ENCODE results near the gene SMS.
"Not testable (repeated sequence)": the region's sequence is repeated elsewhere in the genome, so short reads cannot be mapped to it uniquely, and the experiment has no call there.

The SMS gene

DNA sequence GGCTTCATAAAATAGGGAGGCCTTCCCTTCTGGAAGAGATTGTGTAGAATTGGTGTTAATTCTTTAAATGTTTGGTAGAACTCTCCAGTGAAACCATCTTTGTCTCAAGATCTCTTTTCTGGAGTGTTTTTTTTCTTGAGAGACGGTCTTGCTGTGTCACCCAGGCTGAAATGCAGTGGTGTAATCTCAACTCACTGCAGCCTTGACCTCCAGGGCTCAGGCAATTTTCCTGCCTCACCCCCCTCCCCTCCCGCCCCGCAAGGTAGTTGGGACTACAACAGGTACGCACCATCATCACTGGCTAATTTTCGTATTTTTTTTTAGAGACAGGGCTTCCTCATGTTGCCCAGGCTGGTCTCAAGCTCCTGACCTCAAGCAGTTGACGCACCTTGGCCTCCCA is 12.1 kb downstream of the SMS start:
- no peak for DNase-seq (ENCODE audit: low spot score)

DNA sequence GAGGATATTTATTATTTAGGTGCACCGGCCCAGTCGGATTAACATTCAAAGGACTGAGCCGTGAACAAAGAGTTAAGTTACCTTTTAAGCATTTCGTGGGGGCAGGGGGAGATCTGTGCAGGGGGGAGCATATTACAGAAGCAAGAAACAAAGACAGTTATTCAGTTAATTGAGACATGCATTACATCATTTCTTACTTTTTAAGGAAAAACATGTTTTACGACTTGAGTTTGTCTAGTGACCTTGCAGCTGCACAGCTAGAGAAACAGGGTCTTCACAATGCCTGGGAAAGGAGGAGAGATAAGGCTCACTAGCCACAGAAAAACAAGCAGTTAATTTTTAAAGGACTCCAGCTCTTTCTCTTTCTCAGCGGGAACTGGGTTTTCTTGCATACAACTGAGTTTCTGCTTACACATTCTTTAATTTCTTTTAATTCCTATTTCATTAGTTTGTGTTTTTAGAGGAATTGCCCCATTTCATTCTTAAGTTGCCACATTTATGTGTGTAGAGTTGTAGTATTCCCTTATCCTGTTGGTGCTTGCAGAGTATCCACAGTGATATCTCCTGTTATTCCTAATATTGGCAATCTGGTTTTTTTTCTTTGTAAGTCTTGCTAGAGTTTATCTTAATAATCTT is 12.8 kb downstream of the SMS start:
- not testable (repeated sequence) for DNase-seq (ENCODE audit: low spot score)

DNA sequence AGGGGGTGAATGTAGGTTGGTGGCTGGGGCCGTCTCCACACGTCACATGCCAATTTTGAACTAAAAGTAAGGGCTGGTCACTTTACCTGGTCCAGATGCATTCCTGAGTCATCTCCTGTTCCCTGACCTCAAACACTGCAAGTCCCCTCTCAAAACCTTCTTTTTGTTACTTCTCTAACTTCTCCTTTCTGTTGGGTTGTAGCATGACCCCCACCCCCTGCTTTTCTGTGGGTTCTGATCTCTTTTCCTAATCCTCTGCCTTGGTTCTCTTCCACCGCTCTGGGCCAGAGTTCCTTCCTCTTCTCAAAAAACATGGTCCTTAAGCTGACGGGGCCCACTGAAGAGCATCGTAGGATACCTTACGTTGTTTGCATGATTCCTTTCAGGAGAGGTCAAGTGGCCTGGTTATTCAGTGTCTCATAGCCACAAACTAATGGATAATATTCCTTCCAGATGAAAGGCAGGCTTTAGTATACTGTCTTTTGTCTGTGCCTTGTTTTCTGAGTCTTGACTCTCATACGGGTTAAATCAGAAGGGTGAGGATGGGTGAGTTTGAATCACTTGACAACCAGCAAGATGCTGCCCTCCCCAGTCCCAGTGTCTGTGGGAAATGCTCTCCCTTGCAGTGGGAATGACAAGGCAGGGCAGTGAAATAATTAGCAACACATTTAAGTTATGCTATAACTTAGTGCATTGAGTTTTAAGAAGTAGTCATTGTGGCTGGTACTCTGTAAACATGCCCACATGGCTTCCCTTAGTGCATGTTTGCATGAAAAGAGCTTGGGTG is 15.1 kb downstream of the SMS start:
- no peak for DNase-seq (ENCODE audit: low spot score)

DNA sequence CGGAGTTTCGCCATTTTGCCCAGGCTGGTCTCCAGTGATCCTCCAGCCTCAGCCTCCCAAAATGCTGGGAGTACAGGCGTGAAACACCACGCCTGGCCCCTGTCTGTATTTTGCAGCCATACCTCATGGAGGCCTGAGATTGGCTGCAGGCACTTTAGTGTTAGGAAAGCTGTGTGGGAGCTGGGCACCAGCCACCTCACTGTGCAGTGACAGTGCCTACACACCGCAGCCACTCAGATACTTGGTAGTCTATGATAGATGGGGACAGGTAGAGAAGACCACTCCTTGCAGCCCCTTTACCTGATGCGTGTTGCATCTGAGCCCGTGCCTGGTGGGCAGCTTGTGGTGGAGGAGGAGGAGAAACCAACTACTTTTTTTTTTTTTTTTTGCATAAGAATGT is 16.3 kb downstream of the SMS start:
- DNase-seq (ENCODE audit: low spot score): no peak

DNA sequence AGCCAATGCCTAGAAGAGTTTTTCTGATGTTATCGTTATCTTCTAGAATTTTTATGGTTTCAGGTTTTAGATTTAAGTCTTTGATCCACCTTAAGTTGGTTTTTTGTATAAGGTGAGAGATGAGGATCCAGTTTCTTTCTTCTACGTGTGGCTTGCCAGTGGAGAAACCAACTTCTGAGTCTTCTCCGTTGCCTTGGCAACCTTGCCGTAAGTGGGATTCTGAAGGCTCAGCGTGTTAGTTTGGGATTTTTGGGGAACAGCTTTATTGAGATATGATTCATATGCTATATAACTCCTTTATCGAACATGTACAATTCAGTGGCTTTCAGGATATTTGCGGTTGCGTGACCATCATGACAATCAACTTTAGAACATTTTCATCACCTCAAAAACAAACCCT is 17.7 kb downstream of the SMS start:
- DNase-seq (ENCODE audit: low spot score): no peak

DNA sequence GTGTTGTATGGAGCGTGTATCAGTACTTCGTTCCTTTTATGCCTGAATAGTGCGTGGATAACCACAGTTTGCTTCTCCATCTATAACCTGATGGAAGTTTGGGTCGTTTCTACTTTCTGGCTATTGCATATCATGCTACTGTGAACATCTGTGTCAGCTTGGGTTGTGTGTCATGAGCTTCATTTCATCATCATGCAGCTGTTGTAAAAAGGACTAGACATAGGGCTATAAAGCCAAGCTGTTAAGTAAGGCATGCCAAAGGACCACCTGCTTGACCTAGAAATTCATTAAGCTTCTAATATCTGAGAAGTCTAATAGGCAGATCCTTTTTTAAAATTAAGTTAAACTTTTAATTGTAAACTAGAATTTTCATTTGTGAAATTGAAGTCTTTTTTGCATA is 18.4 kb downstream of the SMS start:
- DNase-seq (ENCODE audit: low spot score): no peak

DNA sequence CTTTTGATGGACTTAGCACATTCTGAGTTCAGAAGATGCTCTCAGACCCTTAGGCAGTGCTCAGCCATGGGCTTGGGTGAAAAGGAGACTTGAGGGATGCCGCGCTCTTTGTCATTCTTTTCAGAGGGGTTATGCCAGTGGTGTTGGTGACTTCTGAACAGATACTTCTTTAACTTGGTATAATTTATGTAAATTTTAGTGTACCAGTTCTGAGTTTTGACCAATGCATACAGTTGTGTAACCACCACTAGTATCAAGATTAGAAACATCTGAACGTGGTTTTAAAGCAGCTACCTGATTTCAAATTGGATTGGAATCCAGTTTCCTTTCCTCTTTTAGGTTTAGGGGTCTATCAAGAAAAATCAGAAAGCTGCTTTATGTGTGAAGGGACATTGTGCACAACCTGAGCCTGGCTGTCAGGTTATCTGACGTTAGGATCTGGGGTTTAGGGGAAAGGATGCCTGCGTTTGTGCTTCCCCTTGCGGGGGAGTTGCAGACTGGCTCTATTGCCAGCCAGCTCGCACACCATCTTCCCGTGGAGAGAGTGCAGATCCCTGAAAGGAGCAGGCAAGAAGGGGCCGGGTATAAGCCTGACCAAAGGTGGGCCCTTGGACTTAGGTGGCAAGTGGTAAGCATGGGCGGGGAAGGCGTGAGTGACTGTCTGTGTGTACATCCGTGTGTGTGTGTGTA is 19.0 kb downstream of the SMS start:
- DNase-seq (ENCODE audit: low spot score): no peak

DNA sequence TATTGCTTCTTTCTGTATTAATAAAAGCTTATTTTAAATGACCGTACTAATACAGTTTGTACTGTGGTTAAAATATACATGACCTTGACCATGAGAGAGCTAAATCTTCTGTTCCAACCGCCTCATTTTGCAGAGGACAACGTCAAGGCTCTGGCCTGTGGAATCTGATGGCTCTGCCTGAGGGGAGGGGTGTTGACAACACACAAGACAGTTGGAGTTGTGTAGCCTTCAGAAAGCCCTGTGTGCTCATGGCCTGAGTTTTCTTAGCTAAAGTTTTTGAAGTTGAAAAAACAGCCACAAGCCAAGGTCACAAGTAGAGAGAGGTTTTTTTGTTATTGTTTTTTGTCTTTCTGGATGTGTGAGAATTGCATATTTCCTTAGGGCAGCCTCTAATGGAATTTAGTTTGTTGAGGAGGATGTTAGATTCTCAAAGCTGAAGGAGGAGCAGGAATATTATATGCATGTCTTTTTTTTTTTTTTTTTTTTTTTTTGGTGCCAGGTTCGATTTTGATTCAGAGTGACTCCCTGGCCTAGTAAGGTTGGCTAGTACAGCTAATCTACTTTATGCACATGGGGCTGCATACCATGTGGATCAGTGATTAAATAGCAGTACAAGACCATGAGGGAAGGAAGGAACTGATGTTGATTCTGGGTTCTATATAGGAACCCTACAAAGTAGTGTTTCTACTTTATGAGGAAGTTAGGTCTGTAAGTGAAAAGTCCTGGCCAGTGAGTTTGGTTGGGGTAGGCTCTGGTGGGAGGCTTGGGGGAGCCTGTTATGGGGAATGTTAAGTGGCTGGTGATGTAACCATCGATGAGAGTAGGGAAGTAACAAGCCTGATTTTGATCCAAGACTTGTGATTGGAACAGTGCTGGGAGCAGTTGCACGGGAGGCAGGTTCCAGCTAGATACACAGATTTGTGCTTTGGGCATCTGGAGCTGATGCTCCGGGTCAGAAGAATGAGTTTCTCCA is 20.3 kb downstream of the SMS start:
- no peak for DNase-seq (ENCODE audit: low spot score)

DNA sequence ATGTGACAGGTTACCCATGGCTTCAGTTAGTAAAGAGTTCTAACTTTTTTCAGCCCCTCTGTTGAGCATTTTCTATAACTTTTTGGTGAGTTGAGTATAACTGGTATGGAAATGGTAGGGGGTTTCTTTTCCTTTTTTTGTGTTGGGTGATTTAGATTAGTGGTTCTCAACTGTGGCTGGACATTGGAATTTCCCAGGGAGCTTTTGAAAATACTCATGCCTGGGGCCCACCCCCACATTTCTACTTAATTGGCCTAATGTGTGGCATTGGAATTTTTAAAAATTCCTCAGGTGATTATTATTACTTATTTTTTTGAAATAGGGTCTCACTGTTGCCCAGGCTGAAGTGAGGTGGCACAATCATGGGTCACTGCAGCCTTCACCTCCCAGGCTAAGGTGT is 21.9 kb downstream of the SMS start:
- no peak for DNase-seq (ENCODE audit: low spot score)

DNA sequence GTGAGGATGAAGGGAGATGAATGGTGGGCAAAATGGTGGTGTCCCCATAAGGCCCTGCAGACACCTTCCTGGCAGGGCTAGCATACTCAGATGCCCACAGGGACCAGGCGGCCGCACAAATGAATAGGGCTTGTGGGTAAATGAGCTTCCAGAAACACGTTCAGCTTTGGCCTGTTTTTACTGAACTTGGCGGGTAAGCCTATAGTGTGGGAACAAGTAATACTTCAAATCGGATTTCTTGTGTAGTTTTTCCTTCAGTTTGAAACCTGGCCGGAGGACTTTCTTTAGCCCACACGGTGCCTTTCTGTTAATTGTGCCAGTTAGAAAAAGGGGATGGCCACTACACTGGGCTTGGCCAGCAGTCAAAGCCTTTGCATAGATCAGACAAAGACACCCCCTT is 22.8 kb downstream of the SMS start:
- DNase-seq (ENCODE audit: low spot score): no peak

DNA sequence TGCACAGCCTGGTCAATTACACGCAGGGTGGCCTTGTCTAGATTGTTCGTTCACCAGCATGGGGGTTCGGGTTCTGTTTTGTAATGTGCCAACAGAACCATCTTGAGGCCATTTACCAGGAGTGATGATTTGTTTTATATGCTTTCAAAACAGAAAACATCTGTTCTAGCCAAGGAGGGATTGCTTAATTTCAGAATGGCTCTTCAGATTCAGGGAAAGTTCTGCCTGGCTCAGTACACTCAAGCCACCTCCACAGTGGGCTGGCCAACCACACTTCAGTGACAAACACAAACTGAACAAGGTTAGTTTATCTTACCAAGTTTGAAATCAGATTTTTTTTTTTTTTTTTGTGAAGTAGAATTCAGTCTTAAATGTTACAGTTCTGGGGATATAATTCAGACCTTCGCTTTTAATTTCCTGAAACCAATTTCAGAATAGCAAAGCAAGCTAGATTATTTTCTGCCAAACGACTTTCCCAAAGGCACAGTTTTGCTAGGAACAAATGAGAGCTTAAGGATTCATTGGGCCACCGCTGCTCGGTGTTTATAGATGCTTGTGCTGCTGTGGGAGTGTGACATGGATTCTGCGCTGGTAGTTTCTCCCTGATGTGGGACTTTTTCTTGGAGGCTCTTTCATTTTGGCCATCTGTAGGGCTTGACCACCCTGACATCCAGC is 23.4 kb downstream of the SMS start:
- no peak for DNase-seq (ENCODE audit: low spot score)

DNA sequence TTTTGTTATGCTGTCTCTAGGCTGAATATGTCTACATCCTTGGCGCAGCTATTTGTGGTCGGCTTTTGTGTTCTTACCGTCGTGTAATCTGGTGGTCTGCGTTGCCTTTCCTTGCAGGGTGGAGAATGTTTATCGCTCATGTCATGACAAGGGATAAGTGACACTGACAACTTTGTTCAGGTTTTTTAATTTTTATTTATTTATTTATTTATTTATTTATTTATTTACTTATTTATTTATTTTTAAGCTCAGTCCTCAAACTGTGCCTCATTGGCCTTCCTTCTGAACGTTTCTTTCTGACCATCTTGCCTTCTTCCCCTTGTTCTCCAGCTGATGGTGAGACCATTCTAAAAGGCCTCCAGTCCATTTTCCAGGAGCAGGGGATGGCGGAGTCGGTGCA is 26.4 kb downstream of the SMS start:
- no peak for DNase-seq (ENCODE audit: low spot score)

DNA sequence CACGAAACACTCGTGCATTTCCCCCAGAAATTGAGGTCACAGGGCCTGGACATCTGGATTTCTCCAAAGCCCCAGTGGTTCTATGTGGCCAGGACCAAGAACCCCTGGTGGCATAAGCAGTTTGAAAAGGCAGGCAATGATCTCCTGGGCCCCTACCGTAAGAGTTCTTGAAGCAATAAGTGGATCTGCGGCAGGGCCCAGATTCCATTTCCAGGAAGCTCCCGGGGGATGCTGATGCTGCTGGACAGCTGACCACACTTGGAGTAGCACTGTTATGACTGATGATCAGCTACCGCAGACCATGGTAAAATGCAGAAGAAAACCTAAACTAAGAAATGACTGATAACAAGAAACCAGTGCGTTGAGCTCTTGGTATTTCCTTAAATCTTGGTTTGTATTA is 27.8 kb downstream of the SMS start:
- DNase-seq (ENCODE audit: low spot score): no peak

DNA sequence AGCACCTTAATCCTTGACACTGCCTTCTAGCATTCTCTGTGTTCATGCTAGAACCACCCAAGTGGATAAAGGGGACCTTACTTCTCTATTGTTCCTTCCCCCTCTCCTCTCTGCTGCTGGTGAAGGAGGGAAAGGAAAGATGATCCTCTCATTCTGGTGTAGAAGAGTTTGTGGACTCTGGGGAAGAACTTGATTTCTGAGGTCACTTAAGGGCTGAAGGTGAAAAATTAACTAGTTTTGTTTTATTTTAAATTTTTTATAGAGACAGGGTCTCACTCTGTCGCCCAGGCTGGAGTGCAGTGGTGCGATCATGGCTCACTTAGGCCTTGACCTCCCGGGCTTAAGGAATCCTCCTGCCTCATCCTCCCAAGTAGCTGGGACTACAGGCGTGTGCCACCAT is 29.8 kb downstream of the SMS start:
- no peak for DNase-seq (ENCODE audit: low spot score)

DNA sequence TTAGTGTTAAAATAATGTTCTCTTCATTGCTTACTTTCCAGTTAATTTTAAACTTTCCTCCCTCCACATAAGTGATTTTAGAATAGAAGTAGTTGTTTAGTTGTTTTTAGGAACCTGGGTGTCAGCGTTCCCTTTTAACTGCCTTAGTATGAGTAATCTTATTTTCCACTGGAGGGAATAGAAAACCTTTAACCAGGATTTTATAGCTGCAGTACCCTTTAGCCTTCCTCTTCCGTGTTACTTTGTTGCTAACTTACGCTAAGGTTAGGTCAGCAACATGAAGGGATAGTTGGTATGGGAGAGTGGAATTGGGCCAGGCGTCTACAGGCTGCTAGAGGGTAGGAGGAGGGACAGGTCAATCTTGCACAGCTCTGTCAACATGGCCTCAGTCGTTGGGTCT is 31.5 kb downstream of the SMS start:
- no peak for DNase-seq (ENCODE audit: low spot score)

DNA sequence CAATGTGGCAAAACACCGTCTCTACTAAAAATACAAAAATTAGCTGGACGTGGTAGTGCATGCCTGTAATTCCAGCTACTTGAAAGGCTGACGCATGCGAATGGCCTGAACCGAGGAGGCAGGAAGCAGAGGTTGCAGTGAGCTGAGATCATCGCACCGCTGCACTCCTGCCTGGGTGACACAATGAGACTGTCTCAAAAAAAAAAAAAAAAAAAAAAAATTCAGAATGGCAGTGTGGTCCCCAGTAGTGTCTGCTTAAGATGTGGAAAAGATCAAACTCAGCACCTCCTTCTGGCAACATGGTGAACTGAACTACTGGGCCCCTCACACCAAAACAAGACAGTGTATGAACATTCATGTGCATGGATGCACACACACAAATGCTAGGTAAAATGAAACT is 32.2 kb downstream of the SMS start:
- no peak for DNase-seq (ENCODE audit: low spot score)

DNA sequence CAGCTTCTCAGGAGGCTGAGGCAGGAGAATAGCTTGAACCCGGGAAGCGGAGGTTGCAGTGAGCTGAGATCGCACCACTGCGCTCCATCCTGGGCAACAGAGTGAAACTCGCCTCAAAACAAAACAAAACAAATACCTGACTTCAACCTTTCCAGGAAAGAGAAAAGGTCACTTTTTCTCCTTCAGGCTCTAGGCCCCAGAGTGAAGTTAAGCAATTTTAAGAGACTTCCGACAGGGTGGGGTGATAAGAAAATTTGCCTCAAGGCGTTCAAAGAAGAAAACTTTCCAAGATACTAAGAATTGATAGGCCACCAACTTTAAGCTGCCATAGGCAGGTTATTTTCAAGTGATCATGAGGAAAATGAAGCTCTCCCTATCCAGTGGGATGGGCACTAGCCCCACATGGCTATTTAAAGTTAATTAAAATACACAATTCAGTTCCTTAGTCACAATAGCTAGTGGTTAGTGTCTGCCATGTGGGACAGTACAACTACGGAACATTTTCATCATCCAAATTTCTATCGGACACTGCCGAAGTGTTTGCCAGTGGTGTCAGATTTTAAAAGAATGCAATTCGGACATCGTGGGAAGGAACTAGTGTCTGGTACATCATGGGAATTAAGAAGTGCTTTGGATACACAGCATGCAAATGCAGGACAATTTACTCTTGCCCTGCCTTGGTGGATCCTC is 33.0 kb downstream of the SMS start:
- no peak for DNase-seq (ENCODE audit: low spot score)

DNA sequence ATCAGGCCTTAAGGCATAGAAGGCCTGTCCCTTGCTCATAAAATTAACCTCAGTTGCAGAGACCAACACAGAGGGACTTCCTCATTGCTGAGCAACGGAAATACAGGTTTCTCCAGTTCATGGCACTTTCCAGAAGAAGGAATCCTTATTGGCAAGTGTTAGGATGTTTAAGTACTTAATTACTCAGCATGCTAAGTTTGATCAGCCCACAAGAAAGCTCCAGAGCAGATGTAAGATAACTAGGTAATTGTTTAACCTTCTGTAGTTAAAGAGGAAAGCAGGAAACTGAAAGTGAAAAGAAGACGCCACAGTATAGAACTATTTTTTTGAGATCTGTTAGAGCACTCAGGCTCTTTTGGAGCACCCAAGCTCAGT is 33.5 kb downstream of the SMS start:
- no peak for DNase-seq (ENCODE audit: low spot score)

DNA sequence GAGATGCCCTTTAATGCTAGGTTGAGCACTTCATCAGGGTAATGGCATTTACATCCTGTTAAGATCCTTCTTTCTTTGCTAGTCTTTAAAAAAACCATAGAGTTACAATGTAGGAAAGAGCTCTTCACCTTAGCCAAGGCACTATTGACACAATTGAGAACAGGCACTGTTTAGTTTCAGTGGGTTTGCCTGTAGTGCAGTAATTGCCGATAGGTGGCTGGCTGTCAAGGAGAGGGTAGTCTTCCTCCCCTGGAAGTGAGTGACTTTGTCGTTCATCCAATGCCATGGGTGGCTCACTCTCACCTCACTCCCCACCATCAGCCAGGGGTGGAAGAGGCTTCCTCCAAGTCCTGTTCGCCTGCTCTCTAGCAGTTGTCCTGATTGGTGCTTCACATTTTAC is 34.7 kb downstream of the SMS start:
- no peak for DNase-seq (ENCODE audit: low spot score)

DNA sequence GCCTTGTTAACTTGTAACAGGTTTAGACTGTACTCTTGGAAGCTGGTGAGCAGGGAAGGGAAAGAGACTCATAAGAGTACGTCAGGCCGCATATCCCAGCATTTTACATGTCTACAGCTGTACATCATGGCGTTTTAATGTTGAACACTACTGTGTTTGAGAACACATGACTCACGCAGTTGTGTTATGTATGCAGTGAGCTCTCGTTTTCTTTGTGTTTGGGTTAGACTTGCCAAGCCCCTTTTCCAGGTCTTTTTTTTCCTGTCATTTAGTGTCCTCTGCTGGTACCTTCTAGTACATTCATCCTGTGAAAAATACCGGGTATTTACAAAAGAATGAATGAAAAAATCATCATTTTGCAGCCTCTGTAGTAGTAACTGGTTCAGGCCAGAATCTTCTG is 35.3 kb downstream of the SMS start:
- DNase-seq (ENCODE audit: low spot score): no peak

DNA sequence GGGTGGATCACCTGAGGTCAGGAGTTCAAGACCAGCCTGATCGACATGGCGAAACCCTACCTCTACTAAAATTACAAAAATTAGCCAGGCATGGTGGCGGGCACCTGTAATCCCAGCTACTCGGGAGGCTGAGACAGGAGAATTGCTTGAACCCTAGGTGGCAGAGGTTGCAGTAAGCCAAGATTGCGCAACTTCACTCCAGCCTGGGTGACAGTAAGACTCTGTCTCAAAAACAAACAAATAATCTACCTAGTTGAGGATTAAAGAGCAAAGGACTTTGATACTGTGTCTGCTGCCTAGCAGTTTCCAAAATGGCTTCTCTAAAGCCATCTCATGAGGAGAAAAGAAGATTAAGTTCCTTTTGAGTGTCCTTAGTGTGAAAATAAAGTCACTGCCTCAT is 37.8 kb downstream of the SMS start:
- no peak for DNase-seq (ENCODE audit: low spot score)
